OCI-M2 (cell line): ENCODE data around the gene ANKRD53.
"Not testable (repeated sequence)": the region's sequence is repeated elsewhere in the genome, so short reads cannot be mapped to it uniquely, and the experiment has no call there.

Source experiments
- DNase-seq: peaks from one replicate; lab custom pipeline; 2025; ENCODE audit not compliant: unreplicated experiment; lab: John Stamatoyannopoulos, UW

ANKRD53 gene

GRCh38 chr2:71006323-71006722 lies 27.9 kb downstream of the ANKRD53 start:
- DNase-seq, result no peak

- no peak for DNase-seq
These were observed 28.7 kb downstream of the ANKRD53 start for GRCh38 chr2:71006955-71007799.

GRCh38 chr2:71008342-71008741 lies 29.9 kb downstream of the ANKRD53 start:
- DNase-seq, result no peak

GRCh38 chr2:71011786-71012185 lies 33.4 kb downstream of the ANKRD53 start:
- DNase-seq, result not testable (repeated sequence)

GRCh38 chr2:71018625-71019024 lies 40.2 kb downstream of the ANKRD53 start:
- DNase-seq, result no peak

- DNase-seq, result not testable (repeated sequence)
These were observed 41.6 kb downstream of the ANKRD53 start for GRCh38 chr2:71019989-71020388.

- DNase-seq, result not testable (repeated sequence)
These were observed 43.0 kb downstream of the ANKRD53 start for GRCh38 chr2:71021394-71021793.

- DNase-seq, result not testable (repeated sequence)
These were observed 45.3 kb downstream of the ANKRD53 start for GRCh38 chr2:71023553-71024243.
